ENCODE data around the gene LMF1.

GRCh38 chr16:923184-923583 lies 47.6 kb downstream of the LMF1 start:
- TF ChIP-seq POLR2A (IDR thresholded peaks at IDR 0.05) = no peak
- TF ChIP-seq, protein P1, sequence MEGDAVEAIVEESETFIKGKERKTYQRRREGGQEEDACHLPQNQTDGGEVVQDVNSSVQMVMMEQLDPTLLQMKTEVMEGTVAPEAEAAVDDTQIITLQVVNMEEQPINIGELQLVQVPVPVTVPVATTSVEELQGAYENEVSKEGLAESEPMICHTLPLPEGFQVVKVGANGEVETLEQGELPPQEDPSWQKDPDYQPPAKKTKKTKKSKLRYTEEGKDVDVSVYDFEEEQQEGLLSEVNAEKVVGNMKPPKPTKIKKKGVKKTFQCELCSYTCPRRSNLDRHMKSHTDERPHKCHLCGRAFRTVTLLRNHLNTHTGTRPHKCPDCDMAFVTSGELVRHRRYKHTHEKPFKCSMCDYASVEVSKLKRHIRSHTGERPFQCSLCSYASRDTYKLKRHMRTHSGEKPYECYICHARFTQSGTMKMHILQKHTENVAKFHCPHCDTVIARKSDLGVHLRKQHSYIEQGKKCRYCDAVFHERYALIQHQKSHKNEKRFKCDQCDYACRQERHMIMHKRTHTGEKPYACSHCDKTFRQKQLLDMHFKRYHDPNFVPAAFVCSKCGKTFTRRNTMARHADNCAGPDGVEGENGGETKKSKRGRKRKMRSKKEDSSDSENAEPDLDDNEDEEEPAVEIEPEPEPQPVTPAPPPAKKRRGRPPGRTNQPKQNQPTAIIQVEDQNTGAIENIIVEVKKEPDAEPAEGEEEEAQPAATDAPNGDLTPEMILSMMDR (IDR thresholded peaks at IDR 0.05 in 4 of 5, conservative IDR thresholded peaks at IDR 0.05 in 1 of 5) = no peak
